Measurements from ENCODE around the gene WDR45. TPM values are rescaled to one million over a fixed set of nuclear protein-coding genes. Genes with fewer than 3 reads are reported as not detected.
A peak's percentile ranks its signal among the peaks of the same experiment; 100 is the strongest.

WDR45 gene
- total RNA-seq, 4 donors from 2014 or later: 90.9 to 108 (median 97.7) TPM

DNA sequence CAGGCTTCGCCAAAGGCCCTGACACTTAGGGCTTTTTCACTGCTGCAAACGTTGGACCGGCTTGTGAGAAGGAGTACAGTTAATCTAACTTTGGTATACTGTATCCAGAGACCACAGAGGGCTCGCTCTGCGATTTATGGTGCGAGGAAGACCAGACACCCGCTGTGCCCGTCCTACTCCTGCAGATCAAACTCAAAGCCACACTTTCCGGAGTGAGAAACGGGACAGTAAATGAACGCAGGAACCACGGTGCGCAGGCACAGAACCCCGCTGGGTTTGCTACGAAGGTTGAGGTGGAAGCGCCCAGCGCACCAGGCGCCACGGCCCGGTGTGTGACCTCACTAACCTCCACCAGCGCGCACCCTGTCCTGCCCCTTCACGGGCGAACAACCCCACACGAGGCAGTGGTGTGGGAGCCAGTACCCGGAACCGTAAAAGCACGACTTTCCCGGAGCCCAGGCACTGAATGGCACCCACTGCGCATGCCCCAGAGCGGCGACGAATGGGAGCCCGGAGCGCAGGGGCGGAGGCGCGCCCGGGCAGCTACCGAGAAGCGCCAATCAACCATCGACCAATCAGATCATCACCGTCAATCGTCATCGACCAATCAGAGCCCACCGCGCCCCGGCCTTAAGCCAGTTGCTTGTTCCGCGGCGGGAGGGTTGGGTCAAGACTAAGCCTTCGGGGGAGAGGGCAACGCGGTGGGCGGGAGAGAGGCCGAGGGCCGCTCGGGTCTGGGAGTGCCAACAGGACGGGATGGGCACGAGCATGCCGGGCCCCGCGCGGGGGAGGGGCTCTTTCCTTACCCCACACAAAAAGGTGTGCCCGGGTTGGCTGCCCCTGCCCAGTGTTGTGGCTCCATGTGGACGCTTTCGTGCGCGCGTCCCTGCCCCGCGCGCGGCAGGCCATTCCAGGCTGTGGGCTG is 21.3 kb upstream of the WDR45 start:
- H3K27ac ChIP-seq: peak overlapping the region in 3 of 4 donors; percentile 70 to 81 (median 75)
- WGBS, 2 donors: 35% methylated on average over 62 of the region's 74 CpGs; no CpG with 5 or more reads in 1 of the 2 donors
- peaks cover 0 to 4% (median 0%) of the 10 kb centered on the region in 4 donors for H3K4me1 ChIP-seq
- peak; percentile 79 to 81 for DNase-seq (ENCODE audit: low spot score in 2 of 2)
- TF ChIP-seq POLR2A (IDR thresholded peaks at IDR 0.05) (peak in 1 of 2 donors; percentile 56), EP300 (IDR thresholded peaks at IDR 0.05) (peak in 1 of 2 donors; percentile 63)
- TF ChIP-seq, protein P1, sequence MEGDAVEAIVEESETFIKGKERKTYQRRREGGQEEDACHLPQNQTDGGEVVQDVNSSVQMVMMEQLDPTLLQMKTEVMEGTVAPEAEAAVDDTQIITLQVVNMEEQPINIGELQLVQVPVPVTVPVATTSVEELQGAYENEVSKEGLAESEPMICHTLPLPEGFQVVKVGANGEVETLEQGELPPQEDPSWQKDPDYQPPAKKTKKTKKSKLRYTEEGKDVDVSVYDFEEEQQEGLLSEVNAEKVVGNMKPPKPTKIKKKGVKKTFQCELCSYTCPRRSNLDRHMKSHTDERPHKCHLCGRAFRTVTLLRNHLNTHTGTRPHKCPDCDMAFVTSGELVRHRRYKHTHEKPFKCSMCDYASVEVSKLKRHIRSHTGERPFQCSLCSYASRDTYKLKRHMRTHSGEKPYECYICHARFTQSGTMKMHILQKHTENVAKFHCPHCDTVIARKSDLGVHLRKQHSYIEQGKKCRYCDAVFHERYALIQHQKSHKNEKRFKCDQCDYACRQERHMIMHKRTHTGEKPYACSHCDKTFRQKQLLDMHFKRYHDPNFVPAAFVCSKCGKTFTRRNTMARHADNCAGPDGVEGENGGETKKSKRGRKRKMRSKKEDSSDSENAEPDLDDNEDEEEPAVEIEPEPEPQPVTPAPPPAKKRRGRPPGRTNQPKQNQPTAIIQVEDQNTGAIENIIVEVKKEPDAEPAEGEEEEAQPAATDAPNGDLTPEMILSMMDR (IDR thresholded peaks at IDR 0.05): peak in 1 of 5 experiments; percentile 39
- no peaks in the 10 kb centered on the region for H3K27me3 ChIP-seq
- no peaks in the 10 kb centered on the region for H3K9me3 ChIP-seq
- H3K4me3 ChIP-seq: peak overlapping the region; percentile 38 to 72 (median 57)
- no peaks in the 10 kb centered on the region for H3K36me3 ChIP-seq

DNA sequence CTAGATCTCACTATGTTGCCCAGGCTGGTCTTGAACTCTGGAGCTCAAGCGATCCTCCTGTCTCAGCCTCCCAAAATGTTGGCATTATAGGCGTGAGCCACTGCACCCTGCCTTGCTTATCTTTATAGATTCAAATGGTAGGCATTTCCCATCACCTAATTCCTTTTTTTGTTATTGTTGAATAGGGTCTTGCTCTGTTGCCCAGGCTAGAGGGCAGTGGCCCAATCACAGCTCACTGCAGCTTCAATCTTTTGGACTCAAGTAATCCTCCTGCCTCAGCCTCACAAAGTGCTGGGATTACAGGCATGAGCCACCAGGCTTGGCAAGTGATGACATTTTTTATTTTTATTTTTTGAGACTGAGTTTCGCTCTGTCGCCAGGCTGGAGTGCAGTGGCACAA is 16.7 kb upstream of the WDR45 start:
- TF ChIP-seq POLR2A (IDR thresholded peaks at IDR 0.05): no peak
- TF ChIP-seq EP300 (IDR thresholded peaks at IDR 0.05): no peak
- TF ChIP-seq, protein P1 (IDR thresholded peaks at IDR 0.05): no peak
- WGBS, 2 donors: 96 to 97% methylated on average over 4 of the region's 4 CpGs
- H3K27ac ChIP-seq: no peak overlapping the region

DNA sequence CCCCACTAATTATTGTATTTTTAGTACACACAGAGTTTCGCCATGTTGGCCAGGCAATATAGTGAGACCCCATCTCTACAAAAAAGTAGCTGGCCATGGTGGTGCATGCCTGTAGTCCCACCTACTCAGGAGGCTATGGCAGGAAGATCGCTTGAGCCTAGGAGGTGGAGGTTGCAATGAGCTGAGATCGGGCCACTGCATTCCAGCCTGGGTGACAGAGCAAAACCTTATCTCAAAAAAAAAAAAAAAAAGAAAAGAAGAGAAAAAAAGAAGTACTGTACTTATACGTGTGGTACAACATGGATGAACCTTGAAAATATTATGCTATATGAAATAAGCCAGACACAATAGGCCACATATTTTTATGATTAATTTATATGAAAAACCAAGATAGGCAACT is 9.9 kb upstream of the WDR45 start:
- H3K4me3 ChIP-seq: no peak overlapping the region
- H3K27me3 ChIP-seq: no peaks in the 10 kb centered on the region
- H3K9me3 ChIP-seq: no peaks in the 10 kb centered on the region
- no peak for TF ChIP-seq POLR2A (IDR thresholded peaks at IDR 0.05)
- TF ChIP-seq, protein P1 (IDR thresholded peaks at IDR 0.05): no peak
- no peak for TF ChIP-seq EP300 (IDR thresholded peaks at IDR 0.05)
- H3K27ac ChIP-seq: no peak overlapping the region
- 77 to 81% methylated on average over 4 of the region's 4 CpGs for WGBS, 2 donors
- DNase-seq (ENCODE audit: low spot score in 2 of 2): no peak
- H3K36me3 ChIP-seq: no peaks in the 10 kb centered on the region
- no peaks in the 10 kb centered on the region for H3K4me1 ChIP-seq

More for the DNA sequence above, 16.7 kb upstream of the WDR45 start:
- no peaks in the 10 kb centered on the region for H3K36me3 ChIP-seq
- H3K9me3 ChIP-seq: no peaks in the 10 kb centered on the region
- no peak for DNase-seq (ENCODE audit: low spot score in 2 of 2)
- H3K27me3 ChIP-seq: no peaks in the 10 kb centered on the region
- H3K4me1 ChIP-seq: no peaks in the 10 kb centered on the region
- H3K4me3 ChIP-seq: no peak overlapping the region

DNA sequence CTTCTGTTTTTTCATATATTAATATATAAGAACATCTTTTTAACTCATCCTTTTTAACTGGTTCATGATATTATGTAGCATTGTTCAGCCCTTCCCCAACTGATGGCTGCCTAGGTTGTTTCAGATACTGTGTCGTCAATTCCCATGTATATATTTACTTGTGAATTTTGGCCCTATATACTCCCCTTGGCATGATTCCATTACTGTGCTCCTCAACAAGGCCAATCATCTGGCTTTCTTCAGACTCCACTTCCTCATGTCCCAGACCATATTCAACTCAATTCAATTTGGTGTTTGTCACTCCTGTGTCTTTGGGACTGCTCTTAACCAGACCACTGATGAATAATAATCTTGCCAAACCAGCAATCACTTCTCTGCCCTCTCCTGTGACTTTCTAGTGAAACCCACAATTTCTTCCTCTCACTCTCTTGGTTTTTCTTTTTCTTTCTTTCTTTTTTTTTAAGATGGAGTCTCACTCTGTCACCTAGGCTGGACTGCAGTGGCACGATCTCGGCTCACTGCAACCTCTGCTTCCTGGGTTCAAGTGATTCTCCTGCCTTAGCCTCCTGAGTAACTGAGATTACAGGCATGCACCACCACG is 2.7 kb upstream of the WDR45 start:
- Histone ChIP-seq H3K27ac (no peak overlapping the region), H3K4me3 (no peak overlapping the region), H3K36me3 (peaks cover 0 to 9% (median 0%) of the 10 kb centered on the region in 3 donors), H3K4me1 (peaks cover 0 to 13% (median 3%) of the 10 kb centered on the region in 4 donors), H3K27me3 (no peaks in the 10 kb centered on the region), H3K9me3 (no peaks in the 10 kb centered on the region)
- 77 to 78% methylated on average over 4 of the region's 4 CpGs for WGBS, 2 donors
- DNase-seq (ENCODE audit: low spot score in 2 of 2): no peak
- TF ChIP-seq EP300 (IDR thresholded peaks at IDR 0.05) (no peak), POLR2A (IDR thresholded peaks at IDR 0.05) (no peak)
- TF ChIP-seq, protein P1 (IDR thresholded peaks at IDR 0.05): no peak

DNA sequence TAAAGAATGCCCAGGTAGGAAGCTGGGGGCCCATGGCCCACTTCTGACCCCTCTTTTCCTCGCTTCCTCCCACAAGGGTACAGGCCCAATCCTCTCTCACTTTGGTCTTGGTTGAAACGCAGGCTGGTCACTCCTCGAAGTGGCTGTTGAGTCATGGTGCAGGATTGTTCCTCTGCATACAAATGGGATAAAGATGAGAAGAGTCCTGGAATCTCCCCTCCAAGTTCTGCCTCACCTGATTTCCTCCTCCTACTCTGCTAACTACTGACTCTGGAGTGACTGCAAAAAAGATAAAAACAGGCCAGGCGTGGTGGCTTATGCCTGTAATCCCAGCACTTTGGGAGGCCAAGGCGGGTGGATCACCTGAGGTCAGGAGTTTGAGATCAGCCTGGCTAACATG is 1.7 kb downstream of the WDR45 start:
- DNase-seq (ENCODE audit: low spot score in 2 of 2): no peak
- Histone ChIP-seq H3K4me3 (no peak overlapping the region), H3K27ac (no peak overlapping the region), H3K27me3 (no peaks in the 10 kb centered on the region), H3K36me3 (peaks cover 0 to 36% (median 0%) of the 10 kb centered on the region in 3 donors), H3K9me3 (no peaks in the 10 kb centered on the region), H3K4me1 (peaks cover 0 to 25% (median 6%) of the 10 kb centered on the region in 4 donors)
- WGBS, 2 donors: 80 to 91% methylated on average over 4 to 5 of the region's 5 CpGs
- TF ChIP-seq POLR2A (IDR thresholded peaks at IDR 0.05) (no peak), EP300 (IDR thresholded peaks at IDR 0.05) (no peak)
- TF ChIP-seq, protein P1 (IDR thresholded peaks at IDR 0.05): no peak
